Omental fat pad (tissue), 4 donors: ENCODE data around the gene NOL8. TPM values are rescaled to one million over a fixed set of nuclear protein-coding genes. Genes with fewer than 3 reads are reported as not detected.

Experiments used
- ATAC-seq: fragments of 150-250 bp; one replicate; pipeline ENCODE4 v1.9.1; 2016; ENCODE audit warnings: mild to moderate bottlenecking, moderate library complexity; ENCODE audit not compliant: low FRiP score
- DNase-seq: peaks from one replicate; pipeline ENCODE4 v3.0.0-alpha.2; 2019; ENCODE audit warnings: low spot score
- small RNA-seq: library from RNA; depleted of rRNA; stranded (forward); fragments of <200 nt; gene quantifications from one replicate; pipeline ENCODE3, GENCODE V24; 2016
- total RNA-seq, 4 donors: library from RNA; depleted of rRNA; stranded (reverse); fragments of >200 nt; gene quantifications; one replicate each; pipeline ENCODE4 v1.1.0, GENCODE V29; 2016
- TF ChIP-seq, protein P1 (sequence below), 3 donors: fragments of 450-650 bp; IDR thresholded peaks; one replicate each; pipeline ENCODE4 v1.5.1; 2016 to 2017; ENCODE audit warnings: antibody characterized with exemption in 3 of 3, mild to moderate bottlenecking in 3 of 3, moderate library complexity in 2 of 3

NOL8 gene
- total RNA-seq, 4 donors from 2014 or later: 25.2 to 49.1 (median 34.7) TPM

- ATAC-seq (no peak), DNase-seq (no peak)
- TF ChIP-seq, protein P1, sequence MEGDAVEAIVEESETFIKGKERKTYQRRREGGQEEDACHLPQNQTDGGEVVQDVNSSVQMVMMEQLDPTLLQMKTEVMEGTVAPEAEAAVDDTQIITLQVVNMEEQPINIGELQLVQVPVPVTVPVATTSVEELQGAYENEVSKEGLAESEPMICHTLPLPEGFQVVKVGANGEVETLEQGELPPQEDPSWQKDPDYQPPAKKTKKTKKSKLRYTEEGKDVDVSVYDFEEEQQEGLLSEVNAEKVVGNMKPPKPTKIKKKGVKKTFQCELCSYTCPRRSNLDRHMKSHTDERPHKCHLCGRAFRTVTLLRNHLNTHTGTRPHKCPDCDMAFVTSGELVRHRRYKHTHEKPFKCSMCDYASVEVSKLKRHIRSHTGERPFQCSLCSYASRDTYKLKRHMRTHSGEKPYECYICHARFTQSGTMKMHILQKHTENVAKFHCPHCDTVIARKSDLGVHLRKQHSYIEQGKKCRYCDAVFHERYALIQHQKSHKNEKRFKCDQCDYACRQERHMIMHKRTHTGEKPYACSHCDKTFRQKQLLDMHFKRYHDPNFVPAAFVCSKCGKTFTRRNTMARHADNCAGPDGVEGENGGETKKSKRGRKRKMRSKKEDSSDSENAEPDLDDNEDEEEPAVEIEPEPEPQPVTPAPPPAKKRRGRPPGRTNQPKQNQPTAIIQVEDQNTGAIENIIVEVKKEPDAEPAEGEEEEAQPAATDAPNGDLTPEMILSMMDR (IDR thresholded peaks at IDR 0.05): no peak
Measured at GRCh38 chr9:92253656-92254055, 71.5 kb downstream of the NOL8 start.

- TF ChIP-seq, protein P1 (IDR thresholded peaks at IDR 0.05): no peak
- ATAC-seq (no peak), DNase-seq (no peak)
Measured at GRCh38 chr9:92247981-92248380, 77.2 kb downstream of the NOL8 start.

Small RNAs within 50 kb of the gene (small RNA-seq; reads per million reads assigned to genes)
- gene MIR3651 (not detected), gene SNORA84 (0.77 reads per million)

Other genes starting within 250 kb of the NOL8 start
- 10 to 100 TPM; 71.1 to 92.0 (median 89.1) TPM for gene SPTLC1, start 209.9 kb downstream of the NOL8 start, total RNA-seq
- 100 to 1,000 TPM in 1 of 4 donors, 10 to 100 TPM in 3; 73.8 to 198 (median 85.8) TPM for gene IARS1, start 31.7 kb downstream of the NOL8 start, total RNA-seq
- gene CENPP, start 603 bp upstream of the NOL8 start, total RNA-seq: 1 to 10 TPM; 1.2 to 7.0 (median 5.6) TPM
- gene OGN, start 79.2 kb upstream of the NOL8 start, total RNA-seq: 100 to 1,000 TPM in 3 of 4 donors, 10 to 100 TPM in 1; 24.6 to 412 (median 114) TPM
- gene OMD, start 99.1 kb upstream of the NOL8 start, total RNA-seq: 100 to 1,000 TPM in 1 of 4 donors, 10 to 100 TPM in 3; 10.2 to 122 (median 40.2) TPM
- 10 to 100 TPM in 2 of 4 donors, 1 to 10 TPM in 2; 4.8 to 17.7 (median 11.4) TPM for gene ASPN, start 157.2 kb upstream of the NOL8 start, total RNA-seq
- gene ECM2, start 210.6 kb upstream of the NOL8 start, total RNA-seq: 10 to 100 TPM; 45.6 to 80.6 (median 54.1) TPM